AML-193 (cell line): ENCODE data around the gene TACC3.

Experiments
- DNase-seq, 2 experiments: peaks; one replicate each; lab custom pipeline; 2025; lab: John Stamatoyannopoulos, UW

Gene TACC3

DNA sequence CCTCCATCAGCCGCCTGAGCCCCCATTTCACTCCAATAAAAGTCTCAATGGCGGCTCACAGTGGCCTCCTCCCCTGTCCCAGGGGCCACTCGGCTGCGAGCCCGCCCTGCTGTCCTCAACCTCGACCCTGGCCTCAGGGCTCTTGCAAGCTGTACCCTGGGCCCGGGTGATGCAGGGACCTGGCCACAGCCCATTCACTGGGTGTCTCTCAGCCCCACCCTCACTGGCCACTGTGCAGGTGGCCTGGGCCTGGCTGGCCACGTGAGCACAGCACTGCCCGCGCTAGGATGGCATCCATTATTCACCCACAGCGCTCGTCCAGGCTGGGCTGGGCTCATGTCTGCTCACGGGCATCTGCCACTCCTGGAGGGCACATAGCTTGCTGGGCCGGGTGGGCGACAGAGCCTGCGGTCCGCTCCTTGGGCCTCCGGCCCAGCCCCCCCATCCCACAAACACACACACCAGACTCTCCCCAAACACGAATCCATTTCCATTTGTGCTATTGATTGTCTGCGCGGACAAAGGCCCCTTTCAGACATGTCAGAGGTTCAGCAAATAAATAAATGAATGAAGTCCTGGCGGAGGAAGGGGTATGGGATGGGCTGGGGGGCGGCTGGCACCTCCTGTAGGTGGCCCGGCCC, 55.3 kb downstream of the TACC3 start:
- DNase-seq = no peak

DNA sequence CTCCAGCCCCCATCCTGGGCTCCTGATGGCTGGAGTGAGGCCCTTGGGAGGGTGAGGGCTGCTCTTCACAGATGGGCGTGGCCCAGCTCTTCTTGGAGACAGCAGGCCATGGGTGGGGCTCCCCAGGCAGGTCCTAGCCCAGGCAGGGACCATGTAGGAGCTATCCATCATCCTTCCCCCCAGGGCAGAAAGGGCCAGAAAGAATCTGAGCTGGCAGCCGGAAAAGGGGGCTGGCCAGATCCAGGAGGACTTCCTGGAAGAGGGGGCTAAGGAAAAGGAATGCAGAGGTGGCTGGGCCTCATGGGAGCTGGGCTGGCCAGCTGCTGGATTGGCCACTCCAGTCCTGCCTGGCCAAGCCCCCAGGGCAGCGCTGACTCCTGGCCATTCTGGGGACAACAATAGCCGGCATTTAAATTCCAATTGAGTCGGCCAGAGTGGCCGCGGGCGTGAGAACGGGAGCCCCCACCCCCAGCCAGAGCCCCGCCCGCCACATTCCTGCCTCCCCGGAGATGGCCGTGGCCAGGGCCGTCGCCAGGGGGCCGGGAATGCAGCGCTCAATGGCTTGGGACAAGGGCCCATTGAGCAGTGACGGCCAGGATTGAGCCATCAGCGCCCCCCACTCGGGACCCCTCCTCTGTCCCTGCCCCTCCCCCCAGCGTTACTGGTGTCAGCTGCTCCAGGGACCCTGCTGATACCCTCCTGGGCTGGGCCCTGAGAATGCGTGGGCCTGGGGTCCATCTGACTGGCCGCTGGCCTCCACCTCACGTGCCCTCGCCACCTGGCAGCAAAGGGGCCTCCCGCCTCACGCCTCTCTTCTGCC, 56.7 kb downstream of the TACC3 start:
- DNase-seq = no peak

DNA sequence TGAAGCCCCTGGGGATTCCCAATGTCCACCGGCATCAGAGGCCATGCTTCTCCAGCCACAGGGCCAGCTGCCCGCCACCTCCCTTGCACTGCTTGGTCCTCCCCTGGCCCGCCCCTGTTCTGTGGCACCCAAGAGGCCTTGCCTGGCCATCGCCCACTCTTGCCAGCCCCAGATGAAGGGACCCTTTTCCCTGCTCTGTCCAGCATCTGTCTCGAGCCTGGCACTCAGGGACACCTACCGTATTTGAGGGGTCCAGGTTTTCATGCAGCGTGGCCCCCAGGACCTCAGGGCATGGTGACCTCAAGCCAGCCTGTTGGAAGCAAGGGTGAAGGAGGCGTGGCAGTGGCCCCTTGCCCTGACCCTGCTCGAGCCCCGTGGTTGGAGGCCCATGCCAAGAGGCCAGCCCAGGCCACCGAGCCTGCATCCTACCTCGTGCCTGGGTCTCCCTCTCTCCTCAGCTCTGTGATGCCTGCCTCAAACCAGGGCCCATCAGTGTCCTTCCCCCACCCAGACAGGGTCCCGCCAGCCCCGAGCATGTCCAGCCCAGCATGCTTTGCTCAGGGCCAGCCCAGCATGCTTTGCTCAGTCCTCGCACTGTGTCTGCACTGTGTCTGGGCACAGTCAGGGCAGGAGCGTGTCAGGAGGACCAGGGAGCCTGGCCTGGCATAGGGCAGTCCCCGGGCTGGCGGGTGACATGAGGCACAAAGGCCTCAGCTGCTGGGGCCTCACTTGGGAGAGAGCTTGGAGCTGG, 57.5 kb downstream of the TACC3 start:
- DNase-seq = no peak

DNA sequence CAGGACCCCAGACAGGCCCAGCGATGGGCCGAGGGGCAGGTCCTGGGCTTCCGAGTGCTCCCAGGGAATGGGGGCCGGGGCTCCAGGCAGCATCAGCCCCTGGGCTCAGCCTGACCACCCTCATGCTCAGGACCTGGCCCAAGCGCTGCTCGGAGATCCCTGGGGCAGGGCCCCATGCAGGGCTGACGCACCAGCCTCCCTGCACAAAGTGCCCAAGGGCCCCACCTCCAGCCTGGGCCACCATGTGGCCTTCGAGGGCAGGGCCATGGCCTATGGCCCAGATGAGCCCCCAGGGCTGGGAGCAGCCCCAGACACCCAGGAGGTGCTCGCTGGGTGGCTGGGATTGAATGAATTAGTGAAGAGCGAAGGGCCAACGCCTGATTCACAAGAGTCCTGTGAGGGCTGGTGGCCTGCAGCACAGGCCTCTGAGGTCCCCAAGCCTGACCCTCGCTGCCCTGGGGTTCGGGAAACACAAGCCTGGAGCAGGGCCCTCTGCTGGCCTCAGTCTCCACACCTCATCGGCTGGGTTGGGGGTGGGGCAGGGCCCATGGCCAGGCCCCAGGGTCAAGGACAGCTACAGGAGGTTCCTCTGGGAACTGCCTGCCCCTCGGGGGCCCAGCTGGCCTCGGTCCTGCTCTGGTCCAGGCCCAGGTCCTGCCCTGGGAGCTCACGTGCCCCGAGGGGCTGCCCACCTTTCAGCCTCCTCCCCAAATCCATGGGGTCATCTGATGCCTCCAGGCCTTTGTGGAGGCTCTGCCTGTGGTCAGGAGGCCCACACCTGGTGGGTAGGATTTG, 58.5 kb downstream of the TACC3 start:
- DNase-seq = no peak

DNA sequence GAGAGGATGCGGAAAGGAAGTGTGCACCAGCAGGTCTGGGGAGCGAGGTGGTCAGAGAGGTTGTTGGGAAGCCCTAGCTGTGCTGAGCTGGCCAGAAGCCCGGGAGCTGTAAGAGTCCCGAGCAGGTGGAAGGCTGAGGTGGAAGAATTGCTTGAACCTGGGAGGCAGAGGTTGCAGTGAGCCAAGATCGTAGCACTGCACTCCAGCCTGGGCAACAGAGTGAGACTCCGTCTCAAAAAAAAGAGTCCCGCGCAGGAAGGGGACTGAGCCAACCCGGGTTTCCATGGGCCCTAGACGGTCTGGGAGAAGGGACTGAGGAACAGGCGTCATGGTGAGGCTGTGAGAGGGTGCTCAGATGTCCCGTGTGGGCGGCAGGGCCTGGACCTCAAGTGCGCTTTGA, 59.1 kb downstream of the TACC3 start:
- no peak for DNase-seq

DNA sequence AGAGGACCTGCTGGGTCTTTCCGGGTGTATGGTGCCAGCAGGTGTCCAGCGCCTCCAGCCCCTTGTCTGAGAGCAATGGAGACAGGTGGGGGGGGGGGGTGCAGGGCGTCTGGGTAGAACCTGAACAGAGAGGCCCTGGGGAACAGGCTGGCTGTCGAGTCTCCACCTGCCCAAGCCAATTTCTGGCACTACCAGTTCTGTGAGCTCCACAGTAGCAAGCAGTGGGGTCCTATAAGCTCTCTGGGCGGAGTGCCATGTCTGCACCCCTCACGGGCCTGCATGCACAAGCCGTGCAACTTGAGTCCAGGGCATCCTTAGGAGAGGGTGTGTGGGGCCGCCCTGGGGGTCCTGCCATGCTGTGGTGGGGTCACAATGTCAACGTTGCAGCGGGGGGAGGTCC, 61.7 kb downstream of the TACC3 start:
- DNase-seq = no peak

DNA sequence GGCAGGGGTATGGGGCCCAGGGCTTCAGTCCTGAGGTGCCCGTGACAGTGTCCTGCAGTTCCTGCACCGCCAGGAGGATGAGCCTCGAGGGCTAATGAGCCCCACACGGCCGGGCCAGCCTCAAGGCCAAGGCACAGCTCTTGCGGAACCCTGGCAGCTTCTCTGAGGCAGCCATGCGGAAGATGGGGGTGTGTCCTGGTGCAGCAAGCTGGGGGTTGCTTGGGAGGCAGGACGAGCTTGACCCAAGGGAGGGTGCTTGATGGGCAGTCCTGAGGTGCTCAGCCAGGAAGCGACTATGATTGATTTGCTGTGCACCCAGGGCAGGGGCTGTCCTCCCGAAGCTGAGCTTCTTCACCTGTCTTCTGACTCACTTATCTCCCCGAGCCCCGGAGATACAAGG, 62.6 kb downstream of the TACC3 start:
- no peak for DNase-seq

DNA sequence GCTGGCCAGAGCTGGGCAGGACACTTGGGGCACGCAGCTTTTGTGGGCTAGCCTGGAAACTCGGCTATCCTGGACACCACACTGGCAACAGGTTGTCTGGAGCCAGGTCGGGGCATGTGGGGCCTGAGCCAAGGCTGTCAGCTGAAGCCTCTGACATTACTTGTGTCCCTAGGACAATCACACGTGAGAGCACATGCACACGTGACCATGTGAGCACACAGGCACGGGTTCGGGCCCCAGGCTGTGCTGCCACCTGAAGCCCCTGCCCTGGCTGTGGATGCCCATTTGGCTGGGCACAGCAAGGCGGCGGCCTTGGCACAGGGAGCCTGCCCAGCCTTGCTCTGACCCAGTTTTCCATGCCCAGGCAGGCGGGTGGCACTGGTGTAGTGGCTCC, 63.1 kb downstream of the TACC3 start:
- no peak for DNase-seq

DNA sequence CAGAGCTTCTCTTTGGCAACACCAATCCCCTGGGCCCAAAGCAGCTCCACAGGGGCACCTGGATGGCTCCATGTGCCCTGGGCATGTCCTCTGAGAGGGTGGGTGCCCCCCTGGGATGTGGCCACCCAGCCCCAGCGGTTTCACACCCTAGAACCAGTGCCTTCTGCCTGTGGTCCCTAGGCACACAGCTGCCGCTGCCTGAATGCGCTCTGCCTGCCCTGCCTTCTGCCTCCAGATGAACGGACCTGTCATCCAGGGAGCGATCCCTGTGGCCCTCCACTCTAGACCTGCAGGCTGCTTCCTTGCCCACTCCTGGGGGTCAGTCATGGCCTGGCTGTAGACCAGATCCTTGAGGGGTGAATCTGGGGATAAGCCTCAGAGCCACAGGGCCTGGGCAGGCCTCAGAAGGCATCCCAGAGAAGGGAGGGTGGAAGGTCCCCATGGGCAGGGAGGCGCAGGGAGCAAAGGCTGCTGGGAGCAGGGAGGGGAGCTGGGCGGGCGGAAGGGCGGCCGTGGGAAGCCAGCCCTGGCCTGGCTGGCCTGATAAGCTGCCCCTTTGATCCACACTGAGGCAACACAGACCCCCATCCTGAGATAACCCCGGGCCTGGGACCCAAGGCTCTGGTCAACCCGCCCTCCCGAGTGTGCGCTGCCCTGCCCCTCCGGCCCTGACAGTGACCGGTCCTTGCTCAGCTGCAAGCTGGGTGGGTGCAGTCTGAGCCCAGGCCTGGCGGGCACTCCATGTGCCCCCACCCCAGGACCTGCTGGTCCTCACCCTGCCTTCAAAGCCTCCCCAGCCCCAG, 63.7 kb downstream of the TACC3 start:
- DNase-seq = no peak

DNA sequence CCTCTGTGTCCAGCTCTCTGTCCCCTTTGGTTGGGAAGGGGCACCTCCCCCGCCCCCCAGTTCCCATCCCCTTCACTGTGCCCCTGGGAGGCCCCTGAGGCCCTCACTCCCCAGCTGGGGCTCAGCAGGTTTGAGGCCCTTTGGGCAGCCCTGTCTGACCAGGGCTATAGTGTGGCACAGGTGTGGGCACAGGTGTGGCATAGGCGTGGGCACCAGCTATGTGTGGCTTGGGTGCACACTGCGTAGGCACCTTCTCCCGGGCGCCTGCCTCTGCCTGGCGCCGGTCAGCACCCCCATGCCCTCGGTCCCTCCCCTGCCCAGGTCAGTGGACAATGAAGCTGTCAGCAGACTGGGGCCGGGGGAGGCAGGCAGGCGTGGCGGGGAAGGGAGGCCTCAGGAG, 64.3 kb downstream of the TACC3 start:
- DNase-seq = no peak

DNA sequence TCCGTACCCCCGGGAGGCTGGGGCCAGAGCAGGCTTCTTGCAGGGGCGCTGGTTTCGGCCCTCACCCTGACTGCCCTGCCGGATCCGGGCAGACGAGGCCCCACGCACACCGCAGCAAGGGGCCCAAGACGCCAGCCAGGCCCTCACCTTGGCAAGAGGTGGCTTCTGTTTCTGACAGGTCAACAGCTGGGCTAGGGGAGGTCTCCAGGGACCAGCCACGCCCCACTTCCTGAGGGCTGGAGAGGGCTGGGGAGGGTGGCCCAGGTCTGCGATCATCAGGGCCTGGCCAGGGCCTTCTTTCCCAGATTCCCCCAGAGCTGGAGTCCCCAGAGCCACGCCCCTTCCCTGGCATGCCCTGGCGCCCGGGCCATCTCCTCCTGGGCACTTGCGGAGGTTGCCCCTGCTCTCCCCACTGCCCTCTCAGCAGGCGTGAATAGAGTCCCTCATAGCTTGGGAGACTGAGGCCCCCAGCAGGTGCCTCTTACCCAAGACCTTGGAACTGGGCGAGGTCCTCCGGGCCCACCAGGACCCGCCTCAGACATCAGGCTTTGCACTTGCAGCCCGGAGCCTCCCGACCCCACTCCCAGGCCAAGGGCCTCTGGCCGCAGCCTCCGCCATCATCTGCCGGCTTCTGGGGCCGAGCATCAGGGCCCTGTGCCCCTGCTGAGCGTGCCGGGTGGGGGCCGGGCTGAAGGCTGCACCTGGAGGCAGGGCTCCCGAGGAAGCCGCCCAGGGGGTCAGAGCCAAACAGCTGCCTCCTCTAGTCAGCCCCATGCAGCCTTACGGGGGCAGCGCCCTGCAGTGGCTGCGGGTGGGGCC, 65.4 kb downstream of the TACC3 start:
- no peak for DNase-seq

DNA sequence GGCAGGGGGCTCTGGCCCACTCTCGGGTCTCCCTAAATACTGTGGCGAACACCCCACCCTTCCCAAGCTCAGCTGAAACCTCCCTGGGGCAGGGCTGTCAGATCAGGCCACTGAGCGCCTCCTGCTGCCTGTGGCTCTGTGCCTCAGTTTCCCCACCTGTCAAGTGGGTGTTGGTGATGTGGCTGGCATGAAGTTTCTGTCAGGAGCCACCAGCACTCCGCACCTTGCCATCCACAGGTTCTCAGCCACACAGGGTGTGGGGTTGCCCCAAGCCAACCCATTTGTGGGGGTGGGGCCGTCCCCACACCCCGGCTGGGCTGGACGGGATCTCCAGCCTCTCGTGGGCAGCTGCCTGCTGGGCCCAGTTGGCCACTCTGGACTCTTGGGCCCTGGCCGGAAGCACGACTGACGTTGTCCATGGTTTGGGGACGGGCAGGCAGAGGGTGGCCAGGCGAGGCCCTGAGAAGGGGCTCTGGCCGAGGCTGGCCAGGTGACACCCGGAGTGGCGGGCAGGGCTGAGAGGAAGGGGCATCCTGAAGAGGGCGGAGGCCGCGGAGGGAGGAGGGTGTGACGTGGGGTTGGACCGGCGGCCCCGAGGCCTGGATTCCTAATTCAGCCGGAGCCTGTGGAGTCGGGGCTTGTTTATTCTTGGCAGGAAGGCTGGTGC, 66.2 kb downstream of the TACC3 start:
- no peak for DNase-seq

DNA sequence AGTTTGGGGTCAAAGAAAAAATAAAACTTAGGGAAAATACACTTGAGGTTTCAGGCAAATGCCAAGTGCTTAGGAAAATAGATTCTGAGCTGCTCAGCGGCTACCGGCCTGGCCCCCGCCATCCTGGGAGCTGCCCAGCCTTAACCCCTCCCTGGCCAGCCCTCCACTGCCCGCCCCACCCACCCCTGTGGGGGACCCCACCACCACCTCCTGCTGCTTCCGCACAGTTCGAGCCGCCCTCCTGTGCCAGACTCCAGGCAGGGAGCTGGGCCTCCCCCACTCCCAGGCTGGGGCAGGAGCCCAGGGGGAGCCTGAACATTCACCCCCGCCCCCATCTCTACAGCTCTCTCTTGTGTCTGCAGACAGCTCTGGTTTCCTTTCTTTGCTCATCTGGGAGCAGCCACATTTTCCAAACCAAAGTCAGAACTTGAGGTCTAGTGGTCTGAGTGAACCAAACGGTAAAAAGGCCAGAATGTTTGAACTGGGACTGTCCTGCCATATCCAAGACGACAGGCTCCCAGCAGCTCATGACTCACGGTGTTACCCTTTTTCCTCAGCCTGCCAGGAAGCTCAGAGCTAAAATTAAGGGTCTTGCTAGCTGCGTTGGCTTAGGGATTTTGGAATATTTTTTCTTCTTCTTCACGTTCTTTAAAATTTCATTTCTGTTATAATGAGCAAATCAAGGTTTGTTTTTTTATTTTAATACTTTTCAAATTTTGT, 67.1 kb downstream of the TACC3 start:
- DNase-seq = no peak

DNA sequence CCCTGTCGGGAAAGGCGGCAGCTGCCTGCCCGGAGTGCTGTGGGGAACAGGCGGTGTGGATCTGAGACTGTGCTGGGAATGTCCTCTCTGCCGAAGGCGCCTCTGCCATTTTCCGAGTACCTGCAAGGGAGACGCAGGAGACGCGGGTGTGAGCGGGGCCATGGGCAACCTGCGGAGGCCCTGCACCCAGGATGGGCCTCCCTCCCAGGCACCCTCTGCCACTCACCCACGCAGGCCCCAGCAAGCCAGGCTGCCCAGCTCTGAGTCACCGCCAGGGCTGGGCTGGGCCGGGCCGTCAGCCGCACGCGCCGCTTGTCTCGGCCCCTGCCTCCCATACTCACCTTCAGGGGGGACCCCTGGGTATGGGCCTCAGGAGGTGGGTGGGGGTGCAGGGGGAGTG, 68.2 kb downstream of the TACC3 start:
- no peak for DNase-seq

DNA sequence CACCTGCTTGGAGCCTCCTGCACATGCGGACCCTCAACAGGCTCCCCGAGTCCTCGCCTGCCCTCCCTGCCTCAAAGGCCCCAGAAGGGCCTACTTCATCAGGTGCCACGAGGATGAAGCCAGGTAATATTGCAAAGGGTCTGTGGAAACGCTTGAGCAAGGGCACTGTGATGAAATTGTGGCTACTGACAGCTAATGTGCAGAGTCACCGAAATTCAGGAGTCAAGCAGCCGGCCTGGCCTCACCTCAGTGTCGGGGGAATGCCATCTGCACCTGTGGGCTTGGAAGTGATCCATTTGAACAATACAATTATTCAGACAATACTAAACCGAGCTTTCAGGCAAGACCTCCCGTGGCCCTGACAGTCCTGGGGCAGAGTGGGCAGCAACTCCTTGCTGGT, 68.7 kb downstream of the TACC3 start:
- peak in 1 of 2 experiments; percentile 4 for DNase-seq

DNA sequence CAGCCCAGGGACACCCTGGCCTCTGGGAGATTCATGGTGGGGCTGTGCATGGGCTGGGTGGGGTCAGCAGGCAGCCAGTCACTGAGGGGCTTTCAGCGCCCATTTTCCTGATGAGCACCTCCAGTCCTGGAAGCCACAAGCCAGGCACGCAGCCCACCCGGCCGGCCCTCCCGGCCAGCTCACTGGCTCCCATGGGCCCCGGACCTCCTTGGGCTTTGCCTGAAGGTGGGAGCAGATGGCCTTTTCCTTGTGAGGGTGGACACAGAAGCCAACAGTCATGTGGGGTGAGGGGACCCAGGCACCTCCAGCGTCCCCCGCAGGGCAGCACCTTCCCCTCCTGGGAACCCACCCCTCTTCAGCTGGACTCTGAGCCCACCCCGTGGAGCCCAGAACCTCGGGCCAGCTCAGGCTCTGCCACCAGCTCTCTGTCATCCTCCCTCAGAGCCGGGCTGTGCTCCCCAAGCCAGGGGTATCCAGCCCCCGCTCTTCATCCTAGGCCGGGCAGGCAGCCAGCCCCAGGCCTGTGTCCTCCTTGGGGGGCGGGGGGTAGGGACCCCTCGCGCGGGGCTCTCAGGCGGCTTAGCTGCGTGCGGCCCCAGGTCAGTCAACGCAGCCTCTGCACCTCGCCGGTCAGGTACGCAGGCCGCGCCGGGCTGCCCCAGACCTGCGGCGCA, 71.0 kb downstream of the TACC3 start:
- no peak for DNase-seq

DNA sequence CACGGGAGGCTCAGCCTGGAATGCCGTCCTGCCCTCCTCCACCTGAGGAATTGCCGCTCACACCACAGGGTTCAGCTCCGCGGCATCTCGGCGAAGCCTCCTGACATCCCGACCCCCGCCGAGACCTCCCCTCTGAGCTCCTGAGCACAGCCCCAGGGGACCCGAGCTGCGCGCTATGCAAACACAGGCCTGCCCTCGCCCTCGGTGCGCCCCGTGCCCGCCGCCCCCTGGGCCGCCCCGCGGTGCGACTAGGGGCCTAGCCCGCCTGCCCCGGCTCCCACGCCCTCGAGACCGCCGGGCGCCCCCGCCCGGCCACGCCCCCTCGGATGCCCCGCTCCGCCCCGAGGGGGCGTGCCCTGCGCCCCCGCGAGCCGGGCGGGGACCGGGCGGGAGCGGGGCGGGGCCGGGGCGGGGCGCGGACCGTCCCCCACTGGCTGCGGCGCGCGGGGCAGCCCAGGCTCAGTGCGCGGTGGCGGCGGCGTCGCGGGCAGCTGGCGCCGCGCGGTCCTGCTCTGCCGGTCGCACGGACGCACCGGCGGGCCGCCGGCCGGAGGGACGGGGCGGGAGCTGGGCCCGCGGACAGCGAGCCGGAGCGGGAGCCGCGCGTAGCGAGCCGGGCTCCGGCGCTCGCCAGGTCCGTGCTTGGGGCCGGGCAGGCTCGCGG, 71.6 kb downstream of the TACC3 start, which contains the start of gene FGFR3:
Gene FGFR3 (plus strand): TSS at position 462 of the 664 bp plus-strand sequence. CDS start 642 bp downstream, outside the sequence.
- DNase-seq = no peak

DNA sequence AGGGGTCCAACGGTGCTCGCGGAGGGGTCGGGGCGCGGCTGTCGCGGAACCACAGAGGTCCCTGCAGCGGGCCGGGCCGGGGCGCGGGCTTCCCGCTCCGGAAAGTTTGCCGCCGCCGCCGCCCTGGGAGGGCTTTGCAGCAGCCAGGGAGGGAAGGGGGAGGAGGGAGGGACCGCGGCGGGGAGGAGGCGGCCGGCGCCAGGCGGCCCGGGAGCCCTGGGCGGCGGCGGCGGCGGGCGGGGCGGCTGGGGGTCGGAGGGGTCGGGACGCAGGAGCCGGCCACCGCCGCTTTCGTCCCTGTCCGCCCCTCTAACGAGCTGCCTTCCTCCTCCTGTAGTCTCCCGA, 72.1 kb downstream of the TACC3 start:
- no peak for DNase-seq
